Measurements from ENCODE around the gene GADL1. TPM values are rescaled to one million over a fixed set of nuclear protein-coding genes. Genes with fewer than 3 reads are reported as not detected.
A peak's percentile ranks its signal among the peaks of the same experiment; 100 is the strongest.

Gene GADL1
- total RNA-seq, 3 donors from 2014 or later, result not detected

DNA sequence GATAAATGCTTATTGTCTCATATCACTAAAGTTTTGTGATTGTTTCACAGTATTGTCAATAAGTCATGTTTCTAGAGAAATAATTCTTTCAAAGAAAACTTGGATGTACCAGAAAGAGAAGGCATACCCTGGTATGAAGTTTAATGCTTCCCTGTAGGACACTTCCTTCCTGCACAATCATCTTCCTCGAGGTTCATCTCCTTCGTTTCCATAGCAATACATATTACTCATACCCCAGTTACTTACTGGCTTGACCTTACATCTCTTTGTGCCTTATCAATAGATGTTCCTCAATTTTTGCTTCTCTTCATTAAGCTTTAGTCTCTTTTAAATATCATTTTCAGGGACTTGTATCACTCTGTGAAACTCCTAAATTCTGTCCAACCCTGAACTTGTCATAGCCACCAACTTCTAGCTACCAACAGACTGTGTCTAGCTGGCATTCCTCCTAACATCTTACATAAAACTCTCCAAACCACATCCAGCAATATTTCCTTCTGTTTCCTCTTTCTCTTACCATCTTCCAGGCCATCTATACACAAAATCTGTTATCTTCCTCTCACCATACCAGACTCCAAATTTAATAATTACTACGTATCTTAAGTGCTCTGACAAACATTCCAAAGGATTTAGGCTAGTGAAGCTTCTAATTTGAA is 134.3 kb downstream of the GADL1 start:
- H3K4me3 ChIP-seq, result no peak overlapping the region
- intact Hi-C loops (cut with DNase I, micrococcal nuclease), result no loop called here
- DNase-seq (no peak), ATAC-seq (no peak)
- peaks cover 3% of the 10 kb centered on the region for H3K4me1 ChIP-seq (ENCODE audit: low read depth)
- TF ChIP-seq CTCF (IDR thresholded peaks at IDR 0.05), result no peak
- H3K36me3 ChIP-seq (ENCODE audit: low read depth), result no peaks in the 10 kb centered on the region
- H3K9me3 ChIP-seq, result no peaks in the 10 kb centered on the region

DNA sequence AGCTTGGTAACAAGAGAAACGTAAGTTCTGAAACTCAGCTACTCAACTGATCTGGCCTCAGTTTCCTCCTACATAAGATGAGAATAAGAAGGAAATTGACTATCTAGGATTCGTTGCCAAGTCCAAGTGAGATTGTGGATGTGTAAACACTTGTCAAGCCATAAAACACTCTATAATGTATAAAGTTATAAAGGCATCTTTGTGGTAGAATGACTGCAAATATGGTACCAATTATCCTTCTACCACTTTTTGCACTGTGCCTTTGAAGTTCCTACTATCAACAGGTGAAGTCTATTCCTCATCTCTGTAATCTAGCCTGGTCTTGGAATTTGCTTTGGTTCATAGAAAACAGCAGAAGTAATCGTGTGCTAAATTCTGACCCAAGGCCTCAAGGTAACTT is 138.2 kb downstream of the GADL1 start:
- ATAC-seq (peak; percentile 90), DNase-seq (peak in 1 of 3 donors; percentile 29)
- no peak for TF ChIP-seq CTCF (IDR thresholded peaks at IDR 0.05)
- no peaks in the 10 kb centered on the region for H3K9me3 ChIP-seq
- intact Hi-C loops (cut with DNase I, micrococcal nuclease), result no loop called here
- H3K4me3 ChIP-seq, result no peak overlapping the region
- H3K4me1 ChIP-seq (ENCODE audit: low read depth), result peaks cover 14% of the 10 kb centered on the region
- no peaks in the 10 kb centered on the region for H3K36me3 ChIP-seq (ENCODE audit: low read depth)

DNA sequence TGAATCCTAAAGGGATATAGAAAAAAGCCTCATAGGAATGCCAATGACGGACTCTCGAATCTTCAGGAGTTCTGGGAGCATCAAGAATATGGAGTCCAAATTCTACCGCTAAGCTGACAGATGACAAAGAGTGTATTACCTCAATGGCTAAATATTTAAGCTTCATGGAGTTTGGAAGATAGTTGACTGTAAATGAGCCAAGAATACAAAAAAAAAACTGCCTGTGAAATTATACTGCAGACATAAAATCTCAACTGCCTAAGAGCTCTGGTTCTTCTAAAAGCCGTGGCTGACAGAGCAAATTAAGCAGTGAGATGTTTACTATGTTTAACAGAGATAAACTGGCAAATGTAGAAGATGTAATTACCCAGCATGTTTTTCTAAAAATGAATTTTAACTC is 140.0 kb downstream of the GADL1 start:
- intact Hi-C loops (cut with DNase I, micrococcal nuclease), result no loop called here

DNA sequence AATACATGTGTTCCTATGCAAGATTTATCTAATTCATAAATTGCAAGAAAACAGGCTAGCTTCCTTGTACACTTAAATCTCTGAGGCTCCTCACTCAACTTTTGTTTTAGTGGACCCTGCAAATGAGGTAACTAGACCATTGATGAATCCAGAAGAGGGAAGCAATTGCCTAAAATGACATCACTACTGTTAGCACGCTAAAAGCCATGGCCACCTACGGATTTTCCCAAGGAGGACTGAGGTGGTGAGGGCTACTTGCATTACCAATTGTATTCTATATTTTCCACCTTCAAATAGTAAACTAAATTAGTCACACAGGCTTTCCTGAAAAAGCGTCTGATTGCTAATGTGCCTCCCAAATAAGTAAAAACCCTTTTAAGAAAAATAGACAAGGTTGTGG is 140.7 kb downstream of the GADL1 start:
- no peaks in the 10 kb centered on the region for H3K9me3 ChIP-seq
- no peak for DNase-seq
- no peak overlapping the region for H3K4me3 ChIP-seq
- no peaks in the 10 kb centered on the region for H3K36me3 ChIP-seq (ENCODE audit: low read depth)
- intact Hi-C loops (cut with DNase I, micrococcal nuclease), result no loop called here
- no peak for ATAC-seq
- no peak for TF ChIP-seq CTCF (IDR thresholded peaks at IDR 0.05)
- H3K4me1 ChIP-seq (ENCODE audit: low read depth), result peaks cover 14% of the 10 kb centered on the region

More for the DNA sequence above, 140.0 kb downstream of the GADL1 start:
- no peaks in the 10 kb centered on the region for H3K9me3 ChIP-seq
- ATAC-seq (no peak), DNase-seq (no peak)
- no peaks in the 10 kb centered on the region for H3K36me3 ChIP-seq (ENCODE audit: low read depth)
- peaks cover 14% of the 10 kb centered on the region for H3K4me1 ChIP-seq (ENCODE audit: low read depth)
- no peak overlapping the region for H3K4me3 ChIP-seq
- TF ChIP-seq CTCF (IDR thresholded peaks at IDR 0.05), result no peak

- DNase-seq (peak in 2 of 3 donors; percentile 33 to 45), ATAC-seq (peak; percentile 45)
- intact Hi-C loops (cut with DNase I, micrococcal nuclease), result no loop called here
- Histone ChIP-seq H3K4me3 (no peak overlapping the region), H3K4me1 (ENCODE audit: low read depth) (peaks cover 14% of the 10 kb centered on the region), H3K36me3 (ENCODE audit: low read depth) (no peaks in the 10 kb centered on the region), H3K9me3 (no peaks in the 10 kb centered on the region)
- no peak for TF ChIP-seq CTCF (IDR thresholded peaks at IDR 0.05)
These were observed 141.5 kb downstream of the GADL1 start for GRCh38 chr3:30752970-30753369.

DNA sequence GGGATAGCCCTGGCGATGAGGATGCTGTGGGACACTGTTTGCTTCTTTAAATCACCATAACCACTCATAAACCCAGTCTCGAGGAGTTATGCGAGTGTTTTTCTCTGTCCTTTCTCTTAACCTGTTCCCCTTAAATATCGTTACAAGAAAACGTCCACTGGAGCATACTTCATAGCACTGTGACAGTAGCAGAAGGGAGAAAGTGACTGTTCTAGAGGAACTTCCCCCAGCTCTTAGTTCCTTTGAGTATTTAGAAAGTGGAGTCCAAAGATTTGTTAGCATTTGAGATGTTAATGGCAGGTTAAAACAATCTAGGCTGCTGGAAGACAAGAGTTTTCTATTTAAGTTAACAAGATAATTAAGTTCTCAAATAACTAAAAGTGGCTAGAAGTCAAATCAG is 142.0 kb downstream of the GADL1 start:
- no peaks in the 10 kb centered on the region for H3K9me3 ChIP-seq
- intact Hi-C loops (cut with DNase I, micrococcal nuclease), result no loop called here
- H3K4me3 ChIP-seq, result no peak overlapping the region
- DNase-seq (no peak), ATAC-seq (no peak)
- H3K36me3 ChIP-seq (ENCODE audit: low read depth), result no peaks in the 10 kb centered on the region
- no peak for TF ChIP-seq CTCF (IDR thresholded peaks at IDR 0.05)
- peaks cover 14% of the 10 kb centered on the region for H3K4me1 ChIP-seq (ENCODE audit: low read depth)

Data from mucosa of descending colon (tissue), 3 donors.